GM04503 (cell line): ENCODE measurements around the gene GPR132.
"Not testable (repeated sequence)": the region's sequence is repeated elsewhere in the genome, so short reads cannot be mapped to it uniquely, and the experiment has no call there.

Experiments
- DNase-seq: peaks from one replicate; pipeline ENCODE4 v3.0.0-alpha.2; 2012; ENCODE audit warnings: low read depth

GPR132 gene

GRCh38 chr14:105075379-105076295 is 10.4 kb upstream of the GPR132 start:
- DNase-seq, result no peak

- no peak for DNase-seq
Measured at GRCh38 chr14:105074601-105075053, 9.4 kb upstream of the GPR132 start.

- DNase-seq, result no peak
Measured at GRCh38 chr14:105073720-105074600, 8.7 kb upstream of the GPR132 start.

GRCh38 chr14:105072892-105073719 is 7.9 kb upstream of the GPR132 start:
- no peak for DNase-seq

GRCh38 chr14:105072381-105072861 is 7.2 kb upstream of the GPR132 start:
- DNase-seq, result no peak

- DNase-seq, result no peak
Measured at GRCh38 chr14:105071942-105072341, 6.7 kb upstream of the GPR132 start.

- DNase-seq, result no peak
Measured at GRCh38 chr14:105071326-105071725, 6.1 kb upstream of the GPR132 start.

- no peak for DNase-seq
Measured at GRCh38 chr14:105070760-105071137, 5.5 kb upstream of the GPR132 start.

GRCh38 chr14:105069871-105070759 is 4.9 kb upstream of the GPR132 start:
- DNase-seq, result no peak

GRCh38 chr14:105069522-105069870 is 4.3 kb upstream of the GPR132 start:
- no peak for DNase-seq

- DNase-seq, result no peak
Measured at GRCh38 chr14:105068818-105069217, 3.6 kb upstream of the GPR132 start.

- no peak for DNase-seq
Measured at GRCh38 chr14:105067969-105068301, 2.7 kb upstream of the GPR132 start.

- DNase-seq, result no peak
Measured at GRCh38 chr14:105067140-105067968, 2.1 kb upstream of the GPR132 start.

- DNase-seq, result no peak
Measured at GRCh38 chr14:105066240-105067071, 1.2 kb upstream of the GPR132 start.

- DNase-seq, result no peak
Measured at GRCh38 chr14:105064721-105065143, 498 bp downstream of the GPR132 start.

GRCh38 chr14:105064001-105064400 is 1.2 kb downstream of the GPR132 start:
- DNase-seq, result no peak

- DNase-seq, result not testable (repeated sequence)
Measured at GRCh38 chr14:105063506-105063905, 1.7 kb downstream of the GPR132 start.

GRCh38 chr14:105063056-105063455 is 2.2 kb downstream of the GPR132 start:
- DNase-seq, result no peak

GRCh38 chr14:105062048-105062433 is 3.2 kb downstream of the GPR132 start:
- DNase-seq, result no peak
